ENCODE measurements around the gene EMC8. TPM values are rescaled to one million over a fixed set of nuclear protein-coding genes. Genes with fewer than 3 reads are reported as not detected.

The EMC8 gene
- polyA plus RNA-seq, 10 donors: 16.0 to 23.4 (median 19.6) TPM

DNA sequence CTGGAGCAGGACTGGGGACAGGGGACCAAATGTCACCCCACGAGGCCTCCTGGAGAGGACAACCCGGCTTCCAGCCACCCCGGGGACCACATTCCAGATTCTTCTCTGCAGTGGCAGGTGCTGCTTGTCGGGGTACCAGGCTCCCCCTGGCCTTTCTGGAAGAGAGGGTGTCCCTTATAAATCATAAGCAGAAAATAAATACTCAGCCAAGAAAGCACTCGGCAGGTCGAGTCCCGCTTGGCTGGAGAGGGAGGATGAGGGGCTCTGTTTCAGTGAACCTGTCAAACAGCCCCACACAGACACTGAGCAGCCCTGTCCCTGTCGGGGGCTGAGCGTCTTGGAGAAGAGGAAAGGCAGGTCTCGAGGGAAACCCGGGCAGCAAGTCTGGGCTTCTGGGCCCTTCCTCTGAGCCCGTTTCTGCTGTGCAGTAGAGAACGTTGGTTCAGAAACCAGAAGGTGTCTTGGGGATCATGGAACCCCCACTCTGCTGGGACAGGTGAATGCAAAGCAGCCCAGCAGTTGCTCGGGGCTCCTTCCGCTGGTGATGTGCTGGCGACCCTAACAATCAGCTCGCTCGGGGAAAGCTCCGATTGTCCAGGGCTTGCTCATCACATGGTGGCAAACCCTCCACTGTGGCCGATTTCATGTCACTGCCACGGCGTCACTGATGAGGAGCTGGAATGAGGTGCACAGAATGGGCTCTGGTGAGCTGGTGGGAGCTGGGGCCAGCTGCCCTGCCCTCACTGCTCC lies 36.8 kb upstream of the EMC8 start:
- DNase-seq: no peak

GRCh38 chr16:85835227-85835751 lies 35.9 kb upstream of the EMC8 start:
- no peak for DNase-seq

GRCh38 chr16:85834741-85835140 lies 35.4 kb upstream of the EMC8 start:
- DNase-seq: no peak

DNA sequence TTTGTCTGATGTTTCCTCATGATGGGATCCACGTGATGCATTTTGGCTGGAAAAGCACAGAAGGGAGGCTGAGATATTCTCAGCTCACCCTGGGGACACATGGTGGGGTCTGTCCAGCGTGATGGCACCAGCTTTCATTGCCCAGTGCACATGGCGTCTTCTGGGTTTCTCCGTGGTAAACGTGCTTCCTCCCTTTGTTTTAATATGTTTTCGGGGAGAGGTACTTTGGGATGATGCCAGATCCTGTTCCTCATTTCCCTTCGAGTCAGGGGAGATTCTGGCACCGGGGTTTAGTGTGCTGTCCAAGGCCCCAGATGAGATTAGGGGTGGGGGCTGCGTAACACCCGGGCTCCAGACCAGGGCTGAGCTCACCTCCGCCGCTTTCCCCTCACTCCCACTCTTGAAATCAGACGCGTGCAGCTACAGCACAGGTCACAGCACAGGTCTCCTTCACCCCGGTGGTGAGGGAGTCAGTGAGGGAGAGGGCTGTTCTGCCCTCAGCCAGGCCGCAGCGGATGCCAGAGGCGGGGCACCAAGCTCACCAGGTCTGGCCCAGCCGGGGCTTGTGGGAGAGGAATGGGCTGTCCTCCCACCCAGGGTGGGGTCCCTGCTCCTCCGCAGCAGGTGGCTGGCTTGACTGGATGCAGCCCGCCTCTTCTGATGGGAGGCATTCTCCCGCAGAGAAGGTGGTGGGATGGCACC lies 34.0 kb upstream of the EMC8 start:
- no peak for DNase-seq

GRCh38 chr16:85832570-85833218 lies 33.4 kb upstream of the EMC8 start:
- no peak for DNase-seq

GRCh38 chr16:85830821-85831220 lies 31.5 kb upstream of the EMC8 start:
- DNase-seq: no peak

GRCh38 chr16:85829751-85830445 lies 30.6 kb upstream of the EMC8 start:
- DNase-seq: peak in 1 of 3 donors; percentile 55

DNA sequence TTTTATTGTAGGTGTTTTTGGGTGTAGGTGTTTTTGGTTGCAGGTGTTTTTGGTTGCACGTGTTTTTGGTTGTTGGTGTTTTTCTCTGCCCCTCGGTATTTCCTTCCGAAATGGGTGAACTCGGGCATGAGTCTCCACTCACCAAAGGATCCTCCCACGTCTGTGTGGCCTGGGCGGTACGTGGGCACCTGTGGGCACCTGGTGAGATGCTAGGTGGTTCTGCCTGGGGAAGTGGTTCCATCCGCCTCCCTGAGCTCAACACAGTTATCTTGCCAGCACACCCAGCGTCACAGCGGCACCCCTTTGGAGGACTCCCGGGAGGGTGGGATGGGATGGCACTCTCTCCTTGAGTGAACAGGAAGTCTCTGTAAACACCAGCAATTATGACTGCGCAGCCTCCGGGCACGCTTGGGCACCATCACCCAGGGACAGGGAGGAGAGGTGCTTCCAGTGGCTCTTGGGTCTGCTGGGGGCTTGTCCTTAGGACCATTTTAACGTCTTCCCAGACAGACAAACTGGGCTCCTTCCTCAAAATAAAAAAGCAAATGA lies 29.9 kb upstream of the EMC8 start:
- no peak for DNase-seq

DNA sequence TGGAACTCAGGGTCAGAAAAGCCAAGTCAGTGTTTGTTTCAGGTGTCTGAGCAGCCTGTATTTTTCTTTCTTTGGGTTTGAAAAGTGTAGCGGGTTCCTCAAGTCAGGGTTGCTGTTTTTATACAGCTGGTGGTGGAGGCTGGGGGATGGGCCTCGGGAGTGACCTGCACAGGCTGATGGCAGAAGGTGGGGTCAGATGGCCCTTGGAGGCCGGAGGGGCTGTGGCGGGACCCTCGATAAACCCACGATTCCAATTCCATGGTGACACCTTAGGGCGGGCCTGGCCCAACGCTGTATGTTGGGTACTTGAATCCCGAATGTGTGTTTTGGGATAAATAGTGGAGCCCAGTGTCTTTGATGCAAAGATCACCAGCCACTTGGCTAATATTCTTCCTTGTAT lies 28.8 kb upstream of the EMC8 start:
- DNase-seq: no peak

DNA sequence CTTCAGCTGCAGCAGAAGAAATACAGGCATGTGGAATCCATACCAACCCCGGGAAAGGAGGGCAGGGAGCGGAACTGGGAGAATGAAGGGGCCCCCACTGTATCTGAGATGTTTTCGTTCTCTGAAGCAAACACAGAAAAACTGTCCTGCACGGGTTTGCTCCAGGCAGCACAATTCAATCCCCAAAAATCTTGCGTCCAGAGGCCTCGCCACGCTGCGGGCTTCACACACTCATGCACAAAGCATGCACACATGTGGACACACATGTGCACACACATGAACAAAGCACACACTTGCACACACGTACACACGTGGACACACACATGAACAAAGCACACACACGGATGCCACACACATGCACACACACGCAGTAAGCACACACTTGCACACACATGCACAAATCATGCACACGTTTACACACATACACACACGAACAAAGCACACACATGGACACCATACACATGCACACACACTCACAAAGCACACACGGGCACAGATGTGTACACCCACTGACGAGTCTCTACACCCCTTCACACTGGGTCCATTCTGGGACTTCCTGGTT lies 27.4 kb upstream of the EMC8 start:
- DNase-seq: no peak

GRCh38 chr16:85825326-85825725 lies 26.0 kb upstream of the EMC8 start:
- no peak for DNase-seq

DNA sequence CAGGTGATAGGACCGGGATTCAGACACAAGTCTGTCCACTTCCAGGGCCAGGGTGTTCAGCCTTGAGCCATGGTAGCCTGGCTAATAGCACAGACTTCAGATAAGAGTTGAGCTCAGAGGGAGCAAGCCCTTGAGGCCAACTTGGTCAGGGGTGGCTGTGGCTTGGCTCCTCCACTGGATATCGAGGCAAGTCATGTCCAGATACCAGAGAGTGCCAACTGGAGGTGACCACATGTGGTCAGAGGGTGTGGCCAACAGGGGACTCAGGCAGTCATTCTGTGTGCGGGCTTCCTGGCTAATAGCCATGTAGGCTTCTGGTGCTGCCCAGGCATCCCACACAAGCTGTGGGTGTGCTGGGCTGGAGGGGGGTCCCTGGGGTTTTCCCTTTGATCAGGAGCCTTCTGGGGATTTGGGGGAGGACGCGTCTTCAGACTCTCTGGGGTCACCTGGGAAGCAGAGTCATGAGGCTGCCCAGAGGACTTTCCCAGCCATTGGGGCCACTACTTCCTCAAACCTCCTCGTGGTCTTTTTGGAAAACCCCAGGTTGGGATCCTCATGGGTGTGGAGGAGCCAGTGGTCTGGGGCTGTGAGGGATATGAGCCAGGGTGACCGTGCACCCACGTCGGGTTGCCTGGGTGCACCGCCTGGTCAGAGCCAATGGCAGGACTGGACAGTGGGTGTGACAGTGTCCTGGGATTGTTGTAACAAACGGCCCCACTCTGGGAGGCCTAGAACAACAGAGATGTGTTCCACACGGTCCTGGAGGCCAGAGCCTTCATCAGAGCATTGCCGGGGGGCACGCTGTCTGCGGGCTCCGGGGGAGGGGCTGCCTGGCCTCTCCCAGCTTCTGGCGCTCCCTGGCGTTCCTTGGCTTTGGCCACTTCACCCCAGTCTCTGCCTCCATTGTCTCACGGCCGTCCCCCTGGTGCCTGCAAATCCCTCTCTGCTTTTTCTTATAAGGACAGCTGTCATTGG lies 25.1 kb upstream of the EMC8 start:
- no peak for DNase-seq

GRCh38 chr16:85823328-85823920 lies 24.1 kb upstream of the EMC8 start:
- no peak for DNase-seq

DNA sequence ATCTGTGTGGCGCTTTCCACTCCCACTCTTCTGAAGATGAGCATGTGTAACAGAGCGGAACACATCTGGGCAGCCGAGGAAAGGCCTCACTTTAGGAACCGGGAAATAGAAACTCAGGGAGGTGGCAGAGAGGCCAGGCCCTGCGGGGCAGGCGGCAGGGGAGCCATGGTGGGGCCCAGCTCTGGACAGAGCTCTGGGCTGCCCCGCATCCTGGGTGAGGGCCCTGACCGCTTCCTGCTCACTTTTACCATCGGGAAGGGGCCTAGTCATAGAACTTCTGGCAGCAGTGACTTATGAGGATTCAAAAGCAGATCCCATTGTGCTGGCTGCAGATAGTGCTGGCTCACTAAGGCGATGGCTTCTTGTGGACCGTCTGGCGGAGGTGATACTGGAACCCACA lies 22.8 kb upstream of the EMC8 start:
- DNase-seq: no peak

GRCh38 chr16:85821390-85822135 lies 22.2 kb upstream of the EMC8 start:
- peak; percentile 63 to 89 (median 83) for DNase-seq

DNA sequence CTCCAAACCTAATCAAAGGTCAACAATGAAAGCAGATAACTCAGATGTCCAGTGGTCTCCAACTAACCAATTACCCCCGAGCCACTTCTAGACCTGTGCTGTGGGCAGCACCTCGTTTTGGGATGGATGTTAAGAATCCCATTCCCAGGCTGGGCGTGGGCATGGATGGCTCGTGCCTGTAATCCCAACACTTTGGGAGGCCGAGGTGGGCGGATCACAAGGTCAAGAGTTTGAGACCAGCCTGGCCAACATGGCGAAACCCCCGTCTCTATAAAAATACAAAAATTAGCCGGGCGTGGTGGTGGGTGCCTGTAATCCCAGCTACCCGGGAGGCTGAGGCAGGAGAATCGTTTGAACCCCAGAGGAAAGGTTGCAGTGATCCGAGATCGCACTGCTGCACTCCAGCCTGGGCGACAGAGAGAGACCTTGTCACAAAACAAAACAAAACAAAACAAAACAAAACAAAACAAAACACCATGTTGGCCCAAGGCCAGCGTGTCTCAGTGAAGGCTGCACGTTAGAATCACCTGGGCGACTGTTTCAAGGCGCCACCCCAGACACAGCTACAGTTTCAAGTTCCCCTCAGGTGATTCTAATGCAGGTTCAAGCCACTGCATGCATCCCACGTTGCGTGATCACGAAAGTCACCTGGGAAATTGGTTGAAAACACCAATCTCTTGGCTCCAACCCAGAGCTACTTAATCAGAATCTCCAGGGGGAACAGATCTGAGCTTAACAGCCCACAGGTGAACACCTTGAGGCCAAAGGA lies 21.4 kb upstream of the EMC8 start:
- no peak for DNase-seq

DNA sequence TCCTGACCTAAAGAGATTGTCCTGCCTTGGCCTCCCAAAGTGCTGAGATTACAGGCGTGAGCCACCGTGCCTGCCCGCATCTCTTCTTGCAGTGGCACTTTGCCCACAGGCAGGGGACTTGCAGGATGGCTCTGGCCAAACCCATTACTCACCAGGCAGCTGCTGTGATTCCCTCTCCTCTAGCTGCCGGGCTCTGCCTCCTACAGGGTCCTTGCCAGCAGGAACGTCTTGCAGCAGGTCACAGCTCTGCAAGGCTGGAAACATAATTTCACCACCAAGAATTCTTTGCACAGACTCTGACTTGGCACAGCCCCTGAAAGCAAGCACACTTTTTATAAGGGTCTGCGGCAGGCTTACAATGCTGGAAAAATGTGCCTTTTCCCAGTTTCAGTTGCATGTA lies 20.4 kb upstream of the EMC8 start:
- DNase-seq: peak in 1 of 3 donors; percentile 25

GRCh38 chr16:85819245-85819644 lies 19.9 kb upstream of the EMC8 start:
- DNase-seq: peak; percentile 36 to 73 (median 61)

All from muscle of back (tissue), 11 donors.